ENCODE results near the gene PPWD1.

DNA sequence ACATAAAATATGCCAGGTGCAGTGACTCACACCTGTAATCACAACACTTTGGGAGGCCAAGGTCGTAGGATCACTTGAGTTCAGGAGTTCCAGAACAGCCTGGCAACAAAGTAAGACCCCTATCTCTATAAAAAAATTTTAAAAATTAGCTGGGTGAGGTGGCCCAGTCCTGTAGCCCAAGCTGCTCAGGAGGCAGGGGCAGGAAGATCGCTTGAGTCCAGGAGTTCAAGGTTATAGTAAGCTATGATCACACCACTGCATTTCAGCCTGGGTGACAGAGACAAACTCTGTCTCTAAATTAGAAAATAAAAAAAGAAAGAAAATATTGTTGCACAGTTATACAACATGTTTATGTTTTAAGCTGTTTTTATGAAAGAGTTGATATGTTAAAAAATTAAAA is 6.9 kb upstream of the PPWD1 start:
- TF ChIP-seq CTCF (IDR thresholded peaks at IDR 0.05 in 8 of 11, conservative IDR thresholded peaks at IDR 0.05 in 3 of 11) (no peak), POLR2A (IDR thresholded peaks at IDR 0.05) (no peak)

All from spleen (tissue), 7 donors.